OCI-LY7 (cell line): Measurements from ENCODE around the gene NID2. TPM values are rescaled to one million over a fixed set of nuclear protein-coding genes. Genes with fewer than 3 reads are reported as not detected.

Experiments used
- BruUV-seq: library from RNA; stranded (reverse); fragments of 400-500 nt; replicated peaks from 2 replicates; lab custom pipeline; 2021; lab: Mats Ljungman, UMichigan
- CTCF ChIA-PET: fragments of 300-600 bp; sonication (Branson Sonifier 250); formaldehyde crosslinking; loops from one replicate; lab custom pipeline; 2022; ENCODE audit warnings: antibody characterized with exemption; ENCODE audit not compliant: unreplicated experiment; lab: Charles Lee
- POLR2A ChIA-PET: fragments of 300-600 bp; sonication (Branson Sonifier 250); formaldehyde crosslinking; loops from one replicate; lab custom pipeline; 2022; ENCODE audit warnings: antibody characterized with exemption; lab: Charles Lee
- DNase-seq: peaks from one replicate; pipeline ENCODE4 v3.0.0-alpha.2; 2015; ENCODE audit warnings: low spot score
- H2AFZ ChIP-seq: fragments of 200-600 bp; sonication (generic), shearing (Covaris generic); 2 replicates; pipeline ENCODE4 v1.6.1; 2014; ENCODE audit warnings: mild to moderate bottlenecking, antibody characterized with exemption, low read length, moderate library complexity
- H3K27ac ChIP-seq: fragments of 200-600 bp; sonication (generic); 2 replicates; pipeline ENCODE4 v1.5.1; 2014; ENCODE audit warnings: mixed run types, low read depth, mild to moderate bottlenecking, moderate library complexity, low read length, inconsistent platforms; ENCODE audit not compliant: poor library complexity, severe bottlenecking
- H3K36me3 ChIP-seq: fragments of 200-600 bp; sonication (generic); 2 replicates; pipeline ENCODE4 v1.6.1; 2014; ENCODE audit warnings: mild to moderate bottlenecking, antibody characterized with exemption, low read length, moderate library complexity, mixed read lengths; ENCODE audit not compliant: insufficient read depth
- H3K4me1 ChIP-seq: fragments of 200-600 bp; sonication (generic); 2 replicates; pipeline ENCODE4 v1.5.1; 2014; ENCODE audit warnings: mild to moderate bottlenecking, low read length; ENCODE audit not compliant: insufficient read depth, poor library complexity, severe bottlenecking
- H3K4me2 ChIP-seq: fragments of 200-600 bp; sonication (generic); 2 replicates; pipeline ENCODE4 v1.6.1; 2014; ENCODE audit warnings: mild to moderate bottlenecking, low read length
- H3K4me3 ChIP-seq: fragments of 200-600 bp; sonication (generic); 2 replicates; pipeline ENCODE4 v1.5.1; 2014; ENCODE audit warnings: mild to moderate bottlenecking, low read depth, low read length; ENCODE audit not compliant: poor library complexity, severe bottlenecking
- H3K79me2 ChIP-seq: fragments of 200-600 bp; sonication (generic); 2 replicates; pipeline ENCODE4 v1.6.1; 2016; ENCODE audit warnings: low read depth, mild to moderate bottlenecking, low read length, moderate library complexity, mixed read lengths; ENCODE audit not compliant: insufficient read depth
- H3K9me2 ChIP-seq: fragments of 200-600 bp; sonication (generic); 2 replicates; pipeline ENCODE4 v1.6.1; 2016; ENCODE audit warnings: mild to moderate bottlenecking, low read length, mixed read lengths; ENCODE audit not compliant: insufficient read depth
- H3K9me3 ChIP-seq: fragments of 200-600 bp; sonication (generic); 2 replicates; pipeline ENCODE4 v1.6.1; 2014; ENCODE audit warnings: mild to moderate bottlenecking, mixed run types, low read length, mixed read lengths
- H4K20me1 ChIP-seq: fragments of 200-600 bp; sonication (generic); 2 replicates; pipeline ENCODE4 v1.6.1; 2014; ENCODE audit warnings: mild to moderate bottlenecking, antibody characterized with exemption, low read length, moderate library complexity, mixed read lengths; ENCODE audit not compliant: insufficient read depth
- EZH2phosphoT487 ChIP-seq: fragments of 200-600 bp; sonication (generic); IDR thresholded peaks from 2 replicates; pipeline ENCODE4 v1.6.1; 2018; ENCODE audit warnings: low read depth, borderline replicate concordance, mild to moderate bottlenecking, mixed run types, antibody characterized with exemption, low read length, moderate library complexity, mixed read lengths
- intact Hi-C: fragments of 100-400 bp; cut with micrococcal nuclease; formaldehyde crosslinking; loops from one replicate; pipeline ENCODE4 v1.10.0; 2022; ENCODE audit not compliant: unreplicated experiment
- total RNA-seq, 2 experiments: library from RNA; depleted of rRNA in 1 of 2; stranded (reverse); fragments of >200 nt in 1 of 2; shearing (Covaris generic) in 1 of 2; gene quantifications; 2 replicates each; pipeline ENCODE4 v1.2.3, GENCODE V29; 2014 to 2022
- TF ChIP-seq, protein P1 (sequence below): fragments of 200-600 bp; sonication (generic); conservative IDR thresholded peaks from 2 replicates; pipeline ENCODE4 v1.5.1; 2014; ENCODE audit warnings: mild to moderate bottlenecking, antibody characterized with exemption, low read length, moderate library complexity, mixed read lengths

NID2 gene
- total RNA-seq, 2 experiments from 2014 or later: not detected

DNA sequence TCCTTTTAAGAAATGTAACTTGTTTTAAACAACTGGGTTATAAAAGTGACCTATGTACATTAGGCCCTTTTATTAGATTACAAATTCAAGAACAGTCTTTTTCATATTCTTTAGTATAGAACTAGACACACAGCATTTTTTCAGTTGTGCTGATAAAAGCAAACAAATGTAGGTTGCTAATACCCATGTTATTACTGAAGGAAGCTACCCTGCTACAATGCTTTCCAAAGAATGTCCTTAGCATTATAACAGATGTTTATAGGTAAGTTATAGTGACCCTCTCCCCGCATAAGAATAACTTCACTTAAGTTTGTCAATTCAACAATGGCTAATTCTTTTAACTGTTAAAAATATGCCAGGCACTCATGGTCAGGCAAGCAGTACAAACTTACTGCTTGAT, 61.6 kb downstream of the NID2 start:
- TF ChIP-seq, protein P1, sequence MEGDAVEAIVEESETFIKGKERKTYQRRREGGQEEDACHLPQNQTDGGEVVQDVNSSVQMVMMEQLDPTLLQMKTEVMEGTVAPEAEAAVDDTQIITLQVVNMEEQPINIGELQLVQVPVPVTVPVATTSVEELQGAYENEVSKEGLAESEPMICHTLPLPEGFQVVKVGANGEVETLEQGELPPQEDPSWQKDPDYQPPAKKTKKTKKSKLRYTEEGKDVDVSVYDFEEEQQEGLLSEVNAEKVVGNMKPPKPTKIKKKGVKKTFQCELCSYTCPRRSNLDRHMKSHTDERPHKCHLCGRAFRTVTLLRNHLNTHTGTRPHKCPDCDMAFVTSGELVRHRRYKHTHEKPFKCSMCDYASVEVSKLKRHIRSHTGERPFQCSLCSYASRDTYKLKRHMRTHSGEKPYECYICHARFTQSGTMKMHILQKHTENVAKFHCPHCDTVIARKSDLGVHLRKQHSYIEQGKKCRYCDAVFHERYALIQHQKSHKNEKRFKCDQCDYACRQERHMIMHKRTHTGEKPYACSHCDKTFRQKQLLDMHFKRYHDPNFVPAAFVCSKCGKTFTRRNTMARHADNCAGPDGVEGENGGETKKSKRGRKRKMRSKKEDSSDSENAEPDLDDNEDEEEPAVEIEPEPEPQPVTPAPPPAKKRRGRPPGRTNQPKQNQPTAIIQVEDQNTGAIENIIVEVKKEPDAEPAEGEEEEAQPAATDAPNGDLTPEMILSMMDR: no peak
- TF ChIP-seq EZH2phosphoT487: no peak

DNA sequence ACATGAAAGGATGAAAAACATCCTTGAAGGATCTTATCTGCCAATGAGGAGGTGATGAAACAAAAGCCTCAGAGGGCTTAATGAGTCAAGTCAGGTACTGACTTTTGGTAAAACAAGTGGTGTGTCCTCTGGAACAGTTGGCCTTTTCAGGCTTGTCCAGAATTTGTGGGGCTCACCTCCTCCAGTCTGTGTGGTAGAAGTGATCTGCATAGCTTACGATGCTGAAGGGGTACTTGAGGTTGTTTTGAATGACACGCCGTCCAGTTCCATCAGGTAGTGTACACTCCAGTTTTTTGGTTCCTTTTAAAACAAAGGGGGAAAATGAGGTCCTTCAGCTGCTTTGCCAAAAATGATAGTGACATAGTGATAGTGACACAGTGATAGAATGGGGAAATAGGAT, 62.5 kb downstream of the NID2 start:
- no peaks in the 10 kb centered on the region for H3K9me3 ChIP-seq
- H3K4me2 ChIP-seq: no peak overlapping the region
- TF ChIP-seq, protein P1: no peak
- TF ChIP-seq EZH2phosphoT487: no peak
- H3K4me1 ChIP-seq: no peaks in the 10 kb centered on the region
- H3K4me3 ChIP-seq: no peak overlapping the region
- no peaks in the 10 kb centered on the region for H3K9me2 ChIP-seq
- POLR2A ChIA-PET: interaction anchor here (0.6 to 2.5 kb wide), 3 partner anchors 12 to 1567 kb away, joined by 3 to 15 read pairs (median 4); no protein-coding TSS in a partner anchor
- CTCF ChIA-PET: no interaction called here
- no peak overlapping the region for H2AFZ ChIP-seq
- BruUV-seq: no TSS peak
- H3K36me3 ChIP-seq: peaks cover 100% of the 10 kb centered on the region
- no peaks in the 10 kb centered on the region for H3K79me2 ChIP-seq
- H4K20me1 ChIP-seq: no peaks in the 10 kb centered on the region
- H3K27ac ChIP-seq: no peak overlapping the region
- DNase-seq: no peak
- intact Hi-C loops: no loop called here

More for the DNA sequence above, 61.6 kb downstream of the NID2 start:
- no peak for DNase-seq
- no peaks in the 10 kb centered on the region for H3K9me2 ChIP-seq
- H3K4me2 ChIP-seq: no peak overlapping the region
- no peaks in the 10 kb centered on the region for H3K9me3 ChIP-seq
- no peak overlapping the region for H2AFZ ChIP-seq
- H3K27ac ChIP-seq: no peak overlapping the region
- H3K4me3 ChIP-seq: no peak overlapping the region
- ChIA-PET POLR2A (interaction anchor here (0.8 to 2.5 kb wide), 2 partner anchors 13 to 177 kb away, joined by 3 to 15 read pairs; no protein-coding TSS in a partner anchor), CTCF (no interaction called here)
- H4K20me1 ChIP-seq: no peaks in the 10 kb centered on the region
- no TSS peak for BruUV-seq
- H3K36me3 ChIP-seq: peaks cover 95% of the 10 kb centered on the region
- no peaks in the 10 kb centered on the region for H3K4me1 ChIP-seq
- intact Hi-C loops: no loop called here
- no peaks in the 10 kb centered on the region for H3K79me2 ChIP-seq

- peaks cover 100% of the 10 kb centered on the region for H3K36me3 ChIP-seq
- H3K4me2 ChIP-seq: no peak overlapping the region
- DNase-seq: no peak
- POLR2A ChIA-PET: interaction anchor here (0.6 to 2.5 kb wide), 2 partner anchors 11 to 1567 kb away, joined by 4 to 15 read pairs; no protein-coding TSS in a partner anchor
- intact Hi-C loops: no loop called here
- H2AFZ ChIP-seq: no peak overlapping the region
- no peaks in the 10 kb centered on the region for H3K9me2 ChIP-seq
- CTCF ChIA-PET: no interaction called here
- H3K79me2 ChIP-seq: no peaks in the 10 kb centered on the region
- no peaks in the 10 kb centered on the region for H4K20me1 ChIP-seq
- no peak overlapping the region for H3K27ac ChIP-seq
- no TSS peak for BruUV-seq
- no peak overlapping the region for H3K4me3 ChIP-seq
- TF ChIP-seq, protein P1: no peak
- no peak for TF ChIP-seq EZH2phosphoT487
- no peaks in the 10 kb centered on the region for H3K9me3 ChIP-seq
- H3K4me1 ChIP-seq: no peaks in the 10 kb centered on the region
Observed at GRCh38 chr14:52005625-52006024, 63.2 kb downstream of the NID2 start.
